DND-41 (cell line): Measurements from ENCODE around the gene FAM76B.

ENCODE experiments used
- ATAC-seq: fragments of 200-7000 bp; cut with Tn5 transposase; 3 replicates; pipeline ENCODE4 v1.9.1; 2021; ENCODE audit warnings: low read depth; ENCODE audit not compliant: insufficient read depth
- DNase-seq: peaks from one replicate; pipeline ENCODE4 v3.0.0-alpha.2; 2020
- H2AFZ ChIP-seq: 2 replicates; pipeline ENCODE4 v1.6.0; 2012; ENCODE audit warnings: low read depth, low read length
- H3K27ac ChIP-seq: 2 replicates; pipeline ENCODE4 v1.5.1; 2012; ENCODE audit warnings: low read length, inconsistent platforms
- H3K27me3 ChIP-seq: fragments of 200-600 bp; sonication (generic); 2 replicates; pipeline ENCODE4 v1.6.0; 2012; ENCODE audit warnings: low read length, mild to moderate bottlenecking, inconsistent platforms; ENCODE audit not compliant: insufficient read depth, poor library complexity
- H3K36me3 ChIP-seq: 2 replicates; pipeline ENCODE4 v1.5.1; 2012; ENCODE audit warnings: low read length, inconsistent platforms; ENCODE audit not compliant: insufficient read depth
- H3K4me1 ChIP-seq: 2 replicates; pipeline ENCODE4 v1.5.1; 2012; ENCODE audit warnings: mild to moderate bottlenecking, low read length; ENCODE audit not compliant: insufficient read depth
- H3K4me2 ChIP-seq: 2 replicates; pipeline ENCODE4 v1.6.0; 2012; ENCODE audit warnings: mild to moderate bottlenecking, moderate library complexity, low read length, inconsistent platforms; ENCODE audit not compliant: insufficient read depth
- H3K4me3 ChIP-seq, 2 experiments: fragments of 200-600 bp in 1 of 2; shearing (Covaris generic) in 1 of 2; 2 replicates each; pipeline ENCODE4 v1.5.1; 2012 to 2016; ENCODE audit warnings: inconsistent platforms in 2 of 2, low read length in 2 of 2, mild to moderate bottlenecking in 2 of 2, low read depth in 1 of 2, moderate library complexity in 1 of 2
- H3K79me2 ChIP-seq: 2 replicates; pipeline ENCODE4 v1.6.0; 2012; ENCODE audit warnings: low read length, inconsistent platforms; ENCODE audit not compliant: insufficient read depth
- H3K9ac ChIP-seq: 2 replicates; pipeline ENCODE4 v1.6.0; 2012; ENCODE audit warnings: low read depth, mild to moderate bottlenecking, inconsistent platforms, low read length, moderate library complexity
- H3K9me3 ChIP-seq: 2 replicates; pipeline ENCODE4 v1.5.1; 2012; ENCODE audit warnings: low read length, moderate library complexity, mild to moderate bottlenecking, inconsistent platforms; ENCODE audit not compliant: insufficient read depth, severe bottlenecking
- H4K20me1 ChIP-seq: 2 replicates; pipeline ENCODE4 v1.6.0; 2012; ENCODE audit warnings: low read length; ENCODE audit not compliant: insufficient read depth
- EZH2 ChIP-seq: IDR thresholded peaks from 3 replicates; pipeline ENCODE4 v1.6.1; 2012; ENCODE audit warnings: borderline replicate concordance, low read depth, mild to moderate bottlenecking, moderate library complexity, low read length, inconsistent platforms; ENCODE audit not compliant: severe bottlenecking
- TF ChIP-seq, protein P1 (sequence below): IDR thresholded peaks from 2 replicates; pipeline ENCODE4 v1.5.1; 2012; ENCODE audit warnings: borderline replicate concordance, low read length, moderate library complexity, mild to moderate bottlenecking; ENCODE audit not compliant: poor library complexity, severe bottlenecking; ENCODE audit errors: extremely low read depth

Gene FAM76B

GRCh38 chr11:95791709-95792033 lies 2.1 kb upstream of the FAM76B start:
- ATAC-seq (no peak), DNase-seq (no peak)
- no peak for TF ChIP-seq EZH2
- TF ChIP-seq, protein P1, sequence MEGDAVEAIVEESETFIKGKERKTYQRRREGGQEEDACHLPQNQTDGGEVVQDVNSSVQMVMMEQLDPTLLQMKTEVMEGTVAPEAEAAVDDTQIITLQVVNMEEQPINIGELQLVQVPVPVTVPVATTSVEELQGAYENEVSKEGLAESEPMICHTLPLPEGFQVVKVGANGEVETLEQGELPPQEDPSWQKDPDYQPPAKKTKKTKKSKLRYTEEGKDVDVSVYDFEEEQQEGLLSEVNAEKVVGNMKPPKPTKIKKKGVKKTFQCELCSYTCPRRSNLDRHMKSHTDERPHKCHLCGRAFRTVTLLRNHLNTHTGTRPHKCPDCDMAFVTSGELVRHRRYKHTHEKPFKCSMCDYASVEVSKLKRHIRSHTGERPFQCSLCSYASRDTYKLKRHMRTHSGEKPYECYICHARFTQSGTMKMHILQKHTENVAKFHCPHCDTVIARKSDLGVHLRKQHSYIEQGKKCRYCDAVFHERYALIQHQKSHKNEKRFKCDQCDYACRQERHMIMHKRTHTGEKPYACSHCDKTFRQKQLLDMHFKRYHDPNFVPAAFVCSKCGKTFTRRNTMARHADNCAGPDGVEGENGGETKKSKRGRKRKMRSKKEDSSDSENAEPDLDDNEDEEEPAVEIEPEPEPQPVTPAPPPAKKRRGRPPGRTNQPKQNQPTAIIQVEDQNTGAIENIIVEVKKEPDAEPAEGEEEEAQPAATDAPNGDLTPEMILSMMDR: no peak
- peak overlapping the region; percentile 86 for H3K9ac ChIP-seq
- H3K79me2 ChIP-seq: peaks cover 84% of the 10 kb centered on the region
- H3K4me3 ChIP-seq: peak overlapping the region; percentile 82 to 85
- H3K9me3 ChIP-seq: no peaks in the 10 kb centered on the region
- peaks cover 15% of the 10 kb centered on the region for H3K36me3 ChIP-seq
- peak overlapping the region; percentile 96 for H3K27ac ChIP-seq
- peaks cover 53% of the 10 kb centered on the region for H3K4me1 ChIP-seq
- H4K20me1 ChIP-seq: peaks cover 40% of the 10 kb centered on the region
- peak overlapping the region; percentile 74 for H3K4me2 ChIP-seq
- H3K27me3 ChIP-seq: no peaks in the 10 kb centered on the region
- 0 out of 2 replicates have a peak overlapping the region, but pooled peaks have one; percentile 91 for H2AFZ ChIP-seq

DNA sequence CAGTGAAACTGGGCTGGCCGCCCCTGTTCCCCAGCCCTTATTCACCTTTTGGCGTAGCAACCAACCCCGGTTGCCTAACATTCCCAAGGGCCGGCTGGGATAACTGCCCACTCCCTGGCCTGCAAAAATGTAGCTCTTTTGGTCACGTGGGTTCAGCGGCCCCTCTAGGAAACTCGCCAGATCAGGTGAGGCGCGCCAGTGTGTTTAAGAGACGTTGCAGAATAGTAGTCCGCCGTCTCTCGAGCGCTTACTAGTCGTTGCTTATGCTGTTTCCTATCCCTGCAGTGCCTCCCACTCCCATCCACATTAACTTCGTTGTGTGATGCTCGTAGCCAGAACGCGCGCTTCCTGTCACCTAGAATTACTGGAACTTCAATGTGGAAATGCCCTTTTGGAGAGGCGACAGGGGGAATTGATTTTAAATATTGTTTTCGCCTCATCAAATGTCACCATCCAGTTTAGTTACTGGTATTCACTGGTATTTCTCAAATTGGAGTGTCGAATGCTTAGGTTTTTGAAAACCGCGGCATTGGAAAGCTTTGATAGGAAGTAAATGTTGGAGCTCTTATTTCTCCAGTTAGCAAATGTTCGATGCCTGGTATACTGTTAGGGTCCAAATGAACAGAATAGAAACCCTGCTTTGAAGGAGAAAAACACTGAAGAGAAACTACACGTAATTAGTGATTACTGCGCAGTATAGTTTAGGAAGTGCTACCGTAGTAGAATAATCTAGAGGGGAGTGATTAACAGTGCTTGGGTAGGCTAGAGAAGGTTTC lies 1.5 kb upstream of the FAM76B start:
- peaks cover 58% of the 10 kb centered on the region for H3K4me1 ChIP-seq
- DNase-seq (peak; percentile 68), ATAC-seq (0 out of 3 replicates have a peak, but pooled peaks have one; percentile 5)
- peak overlapping the region; percentile 91 for H2AFZ ChIP-seq
- TF ChIP-seq EZH2: no peak
- TF ChIP-seq, protein P1: no peak
- peak overlapping the region; percentile 86 for H3K9ac ChIP-seq
- H3K4me3 ChIP-seq: peak overlapping the region; percentile 82 to 85
- H3K9me3 ChIP-seq: no peaks in the 10 kb centered on the region
- H4K20me1 ChIP-seq: peaks cover 36% of the 10 kb centered on the region
- peaks cover 18% of the 10 kb centered on the region for H3K36me3 ChIP-seq
- H3K79me2 ChIP-seq: peaks cover 78% of the 10 kb centered on the region
- no peaks in the 10 kb centered on the region for H3K27me3 ChIP-seq
- peak overlapping the region; percentile 96 for H3K27ac ChIP-seq
- H3K4me2 ChIP-seq: peak overlapping the region; percentile 74

GRCh38 chr11:95790123-95790932 lies 746 bp upstream of the FAM76B start, which contains the start of gene CEP57:
CEP57 (plus strand) TSS chr11:95790498; CDS start chr11:95790699, 201 bp downstream.
- Histone ChIP-seq H3K27me3 (no peaks in the 10 kb centered on the region), H4K20me1 (peaks cover 30% of the 10 kb centered on the region; the same call in 1 of the 2 replicates), H3K36me3 (peaks cover 26% of the 10 kb centered on the region), H3K4me2 (peak within 1 kb of the TSS; percentile 75), H3K79me2 (peaks cover 78% of the 10 kb centered on the region), H3K4me3 (peak within 1 kb of the TSS; percentile 85 to 91), H3K4me1 (peaks cover 66% of the 10 kb centered on the region), H3K27ac (peak within 1 kb of the TSS; percentile 96), H3K9ac (peak within 1 kb of the TSS; percentile 86), H3K9me3 (no peaks in the 10 kb centered on the region), H2AFZ (peak within 1 kb of the TSS; percentile 93)
- TF ChIP-seq, protein P1: no peak
- no peak for TF ChIP-seq EZH2
- ATAC-seq (peak; percentile 66), DNase-seq (peak; percentile 96)
